ENCODE results near the gene PLEKHG1. TPM values are rescaled to one million over a fixed set of nuclear protein-coding genes. Genes with fewer than 3 reads are reported as not detected.
A peak's percentile ranks its signal among the peaks of the same experiment; 100 is the strongest.

PLEKHG1 gene
- total and polyA plus RNA-seq, 4 donors, result 3.0 to 11.9 (median 5.2) TPM

- TF ChIP-seq ZBTB33 (IDR thresholded peaks at IDR 0.05) (no peak), MAX (IDR thresholded peaks at IDR 0.05) (no peak), NR2F2 (IDR thresholded peaks at IDR 0.05) (peak; percentile 68)
- H3K9me3 ChIP-seq (ENCODE audit: control insufficient read depth in 4 of 4, low read length in 3 of 4), result no peaks in the 10 kb centered on the region
- H3K9ac ChIP-seq (ENCODE audit: low read depth in 1 of 2, low read length in 2 of 2), result no peak overlapping the region
- 89% methylated on average over 15 of the region's 15 CpGs for whole genome bisulfite sequencing
- H3K4me3 ChIP-seq (ENCODE audit: low read depth in 1 of 3, low read length in 3 of 3), result no peak overlapping the region
- peaks cover 3 to 22% (median 16%) of the 10 kb centered on the region in 4 donors for H3K4me1 ChIP-seq (ENCODE audit: control insufficient read depth in 4 of 4, insufficient read depth in 4 of 4, low read length in 3 of 4)
- H3K27ac ChIP-seq (ENCODE audit: low read depth in 1 of 2, low read length in 2 of 2), result no peak overlapping the region
- no peaks in the 10 kb centered on the region for H3K36me3 ChIP-seq (ENCODE audit: control insufficient read depth in 4 of 4, insufficient read depth in 3 of 4, low read depth in 1 of 4, low read length in 3 of 4)
- H3K27me3 ChIP-seq (ENCODE audit: control insufficient read depth in 4 of 4, insufficient read depth in 4 of 4, low read length in 3 of 4), result no peaks in the 10 kb centered on the region
- no peak for DNase-seq (ENCODE audit: low spot score)
Observed at GRCh38 chr6:150576651-150577226, 22.9 kb upstream of the PLEKHG1 start.

- 65% methylated on average over 4 of the region's 4 CpGs for WGBS
- no peak for DNase-seq (ENCODE audit: low spot score)
Observed at GRCh38 chr6:150579611-150580010, 20.1 kb upstream of the PLEKHG1 start.

GRCh38 chr6:150580489-150580888, 19.2 kb upstream of the PLEKHG1 start:
- TF ChIP-seq RXRA (IDR thresholded peaks at IDR 0.05), result no peak
- TF ChIP-seq EGR1 (IDR thresholded peaks at IDR 0.05; ENCODE audit: low read depth in 2 of 2), result no peak
- no peak for TF ChIP-seq CTCF (IDR thresholded peaks at IDR 0.05; ENCODE audit: low read depth, low read length, missing input control)
- no peak for TF ChIP-seq NR2F2 (IDR thresholded peaks at IDR 0.05)
- no peak for TF ChIP-seq FOXA1 (IDR thresholded peaks at IDR 0.05)
- no peak for TF ChIP-seq TAF1 (conservative IDR thresholded peaks at IDR 0.05)
- no peak for TF ChIP-seq REST (IDR thresholded peaks at IDR 0.05)
- no peak for TF ChIP-seq RAD21 (IDR thresholded peaks at IDR 0.05)
- no peak for TF ChIP-seq GABPA (IDR thresholded peaks at IDR 0.05 in 1 of 2, conservative IDR thresholded peaks at IDR 0.05 in 1 of 2)
- TF ChIP-seq MAX (IDR thresholded peaks at IDR 0.05), result no peak
- Histone ChIP-seq H3K4me1 (ENCODE audit: control insufficient read depth in 4 of 4, insufficient read depth in 4 of 4, low read length in 3 of 4) (no peaks in the 10 kb centered on the region), H3K36me3 (ENCODE audit: control insufficient read depth in 4 of 4, insufficient read depth in 3 of 4, low read depth in 1 of 4, low read length in 3 of 4) (no peaks in the 10 kb centered on the region), H3K9ac (ENCODE audit: low read depth in 1 of 2, low read length in 2 of 2) (no peak overlapping the region), H3K27me3 (ENCODE audit: control insufficient read depth in 4 of 4, insufficient read depth in 4 of 4, low read length in 3 of 4) (no peaks in the 10 kb centered on the region), H3K4me3 (ENCODE audit: low read depth in 1 of 3, low read length in 3 of 3) (no peak overlapping the region), H3K27ac (ENCODE audit: low read depth in 1 of 2, low read length in 2 of 2) (no peak overlapping the region), H3K9me3 (ENCODE audit: control insufficient read depth in 4 of 4, low read length in 3 of 4) (no peaks in the 10 kb centered on the region)
- 93% methylated on average over 2 of the region's 2 CpGs for WGBS
- no peak for DNase-seq (ENCODE audit: low spot score)

More at GRCh38 chr6:150579611-150580010, 20.1 kb upstream of the PLEKHG1 start:
- no peak overlapping the region for H3K9ac ChIP-seq (ENCODE audit: low read depth in 1 of 2, low read length in 2 of 2)
- H3K9me3 ChIP-seq (ENCODE audit: control insufficient read depth in 4 of 4, low read length in 3 of 4), result no peaks in the 10 kb centered on the region
- no peaks in the 10 kb centered on the region for H3K4me1 ChIP-seq (ENCODE audit: control insufficient read depth in 4 of 4, insufficient read depth in 4 of 4, low read length in 3 of 4)
- no peaks in the 10 kb centered on the region for H3K36me3 ChIP-seq (ENCODE audit: control insufficient read depth in 4 of 4, insufficient read depth in 3 of 4, low read depth in 1 of 4, low read length in 3 of 4)
- no peaks in the 10 kb centered on the region for H3K27me3 ChIP-seq (ENCODE audit: control insufficient read depth in 4 of 4, insufficient read depth in 4 of 4, low read length in 3 of 4)
- H3K4me3 ChIP-seq (ENCODE audit: low read depth in 1 of 3, low read length in 3 of 3), result no peak overlapping the region
- TF ChIP-seq HNF4G (IDR thresholded peaks at IDR 0.05), result no peak
- TF ChIP-seq RAD21 (IDR thresholded peaks at IDR 0.05), result peak; percentile 34 to 41
- TF ChIP-seq YY1 (IDR thresholded peaks at IDR 0.05), result no peak
- peak in 1 of 2 donors; percentile 21 for TF ChIP-seq RXRA (IDR thresholded peaks at IDR 0.05)
- no peak for TF ChIP-seq GABPA (IDR thresholded peaks at IDR 0.05 in 1 of 2, conservative IDR thresholded peaks at IDR 0.05 in 1 of 2)
- peak in 1 of 2 donors; percentile 38 for TF ChIP-seq JUND (IDR thresholded peaks at IDR 0.05)
- no peak for TF ChIP-seq EGR1 (IDR thresholded peaks at IDR 0.05; ENCODE audit: low read depth in 2 of 2)
- no peak overlapping the region for H3K27ac ChIP-seq (ENCODE audit: low read depth in 1 of 2, low read length in 2 of 2)

Data from liver (tissue), 9 donors.